Measurements from ENCODE around the gene CSNK1D. TPM values are rescaled to one million over a fixed set of nuclear protein-coding genes. Genes with fewer than 3 reads are reported as not detected.

The CSNK1D gene
- total and polyA plus RNA-seq, 8 donors = 55.9 to 180 (median 89.1) TPM

- Histone ChIP-seq H3K36me3 (peaks cover 0 to 24% (median 4%) of the 10 kb centered on the region in 4 donors), H3K9me3 (no peaks in the 10 kb centered on the region), H3K4me1 (peaks cover 12 to 30% (median 24%) of the 10 kb centered on the region in 4 donors), H3K27ac (no peak overlapping the region), H3K27me3 (peaks cover 4 to 55% (median 33%) of the 10 kb centered on the region in 3 donors), H3K4me3 (no peak overlapping the region)
- TF ChIP-seq EP300 (IDR thresholded peaks at IDR 0.05) = no peak
- TF ChIP-seq POLR2AphosphoS5 (IDR thresholded peaks at IDR 0.05) = no peak
- no peak for TF ChIP-seq POLR2A (IDR thresholded peaks at IDR 0.05)
- TF ChIP-seq CTCF (IDR thresholded peaks at IDR 0.05) = no peak
- WGBS, 5 donors = 93 to 96% (median 94%) methylated on average over 76 of the region's 76 CpGs
- DNase-seq = no peak
- intact Hi-C loops (cut with DNase I; ENCODE audit: low total_unique reads) = no loop called here
Measured at GRCh38 chr17:82318772-82319606, 45.5 kb upstream of the CSNK1D start.

DNA sequence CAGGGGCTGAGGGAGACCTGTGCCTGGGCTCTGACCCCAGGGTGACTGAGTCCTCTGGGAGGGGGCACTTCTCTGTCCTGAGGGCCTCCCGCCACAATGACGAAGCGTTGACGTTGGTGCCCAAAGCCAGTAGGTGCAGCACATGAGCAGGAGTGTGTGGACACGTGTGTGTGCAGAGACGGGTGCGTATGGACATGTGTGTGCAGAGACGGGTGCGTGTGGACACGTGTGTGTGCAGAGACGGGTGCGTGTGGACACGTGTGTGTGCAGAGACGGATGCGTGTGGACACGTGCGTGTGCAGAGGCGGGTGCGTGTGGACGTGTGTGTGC, 44.6 kb upstream of the CSNK1D start:
- no peak for DNase-seq
- intact Hi-C loops (cut with DNase I; ENCODE audit: low total_unique reads) = no loop called here

DNA sequence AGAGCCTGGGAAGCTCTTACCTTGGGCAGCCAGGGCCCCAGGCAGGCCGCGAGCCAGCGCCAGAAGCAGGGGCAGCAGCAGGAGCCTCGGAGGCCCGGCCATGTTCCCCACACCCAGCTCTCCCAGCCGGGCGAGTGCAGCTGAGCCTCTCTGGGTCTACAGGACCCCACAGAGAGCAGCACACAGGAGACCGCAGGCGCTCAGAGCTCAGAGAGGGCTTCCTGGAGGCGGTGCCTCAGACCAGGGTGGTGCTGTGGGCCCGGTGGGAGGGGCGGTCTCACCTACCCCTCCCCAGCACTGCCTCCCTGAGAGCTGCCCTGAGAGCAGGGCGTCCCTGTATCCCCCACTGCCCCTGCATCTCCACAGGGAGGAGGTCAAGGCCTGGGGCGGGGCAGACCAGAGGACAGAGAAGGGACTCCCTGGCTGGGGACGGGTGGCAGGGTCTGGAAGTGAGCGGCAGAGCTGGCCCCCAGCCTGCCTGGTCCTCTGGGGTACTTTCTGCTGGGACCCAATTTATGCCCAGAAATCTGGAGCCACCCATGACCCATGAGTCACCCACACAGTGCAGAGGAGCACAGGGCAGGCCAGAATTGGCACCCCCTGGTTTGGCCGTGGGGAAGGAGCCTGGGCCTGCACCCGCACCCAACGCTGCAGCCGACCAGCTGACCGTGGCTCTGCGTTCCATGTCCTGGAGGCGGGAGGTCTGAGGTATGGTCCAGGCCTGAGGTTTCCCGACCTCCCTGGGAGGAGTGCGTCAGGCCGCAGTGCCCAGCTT, 44.1 kb upstream of the CSNK1D start, which contains the start of gene CD7:
Gene CD7 (minus strand): TSS at position 215 of the 775 bp plus-strand sequence. CDS start 113 bp downstream, at position 102.
- DNase-seq = no peak
- Histone ChIP-seq H3K36me3 (peaks cover 0 to 10% (median under 1%) of the 10 kb centered on the region in 4 donors), H3K27ac (peak within 1 kb of the TSS; percentile 10 to 49 (median 35)), H3K4me1 (peaks cover 12 to 30% (median 24%) of the 10 kb centered on the region in 4 donors), H3K4me3 (peak within 1 kb of the TSS; percentile 11 to 33 (median 28)), H3K9me3 (no peaks in the 10 kb centered on the region), H3K27me3 (peaks cover 10 to 56% (median 36%) of the 10 kb centered on the region in 3 donors)
- TF ChIP-seq POLR2AphosphoS5 (IDR thresholded peaks at IDR 0.05) (no peak), EP300 (IDR thresholded peaks at IDR 0.05) (no peak), CTCF (IDR thresholded peaks at IDR 0.05) (no peak), POLR2A (IDR thresholded peaks at IDR 0.05) (no peak)
- WGBS, 5 donors = 76 to 93% (median 78%) methylated on average over 9 to 26 of the region's 26 CpGs
- intact Hi-C loops (cut with DNase I; ENCODE audit: low total_unique reads) = no loop called here

More for the DNA sequence above, 44.6 kb upstream of the CSNK1D start:
- peaks cover 0 to 15% (median 3%) of the 10 kb centered on the region in 4 donors for H3K36me3 ChIP-seq
- H3K9me3 ChIP-seq = no peaks in the 10 kb centered on the region
- 90 to 98% (median 96%) methylated on average over 20 of the region's 20 CpGs for WGBS, 5 donors
- peaks cover 10 to 57% (median 36%) of the 10 kb centered on the region in 3 donors for H3K27me3 ChIP-seq
- no peak overlapping the region for H3K4me3 ChIP-seq
- H3K4me1 ChIP-seq = peaks cover 12 to 30% (median 24%) of the 10 kb centered on the region in 4 donors
- TF ChIP-seq EP300 (IDR thresholded peaks at IDR 0.05) = no peak
- TF ChIP-seq POLR2A (IDR thresholded peaks at IDR 0.05) = no peak
- no peak for TF ChIP-seq CTCF (IDR thresholded peaks at IDR 0.05)
- TF ChIP-seq POLR2AphosphoS5 (IDR thresholded peaks at IDR 0.05) = no peak
- H3K27ac ChIP-seq = no peak overlapping the region

Measured in stomach (tissue), 9 donors.